NCI-H82 treated with DMSO at 0.1 percent for 48 hours (cell line): ENCODE results near the gene PRKG1.
"Not testable (repeated sequence)": the region's sequence is repeated elsewhere in the genome, so short reads cannot be mapped to it uniquely, and the experiment has no call there.

Experiments
- DNase-seq: peaks from one replicate; lab custom pipeline; 2025; ENCODE audit not compliant: unreplicated experiment; lab: John Stamatoyannopoulos, UW

Gene PRKG1

GRCh38 chr10:51416494-51416893 lies 342.2 kb downstream of the PRKG1 start:
- no peak for DNase-seq

GRCh38 chr10:51419196-51420093 lies 345.2 kb downstream of the PRKG1 start:
- no peak for DNase-seq

- DNase-seq: no peak
Measured at GRCh38 chr10:51421853-51422252, 347.6 kb downstream of the PRKG1 start.

- no peak for DNase-seq
Measured at GRCh38 chr10:51422311-51423120, 348.2 kb downstream of the PRKG1 start.

- DNase-seq: no peak
Measured at GRCh38 chr10:51423121-51423452, 348.8 kb downstream of the PRKG1 start.

- no peak for DNase-seq
Measured at GRCh38 chr10:51425431-51425830, 351.1 kb downstream of the PRKG1 start.

- no peak for DNase-seq
Measured at GRCh38 chr10:51427758-51428157, 353.5 kb downstream of the PRKG1 start.

GRCh38 chr10:51430506-51430905 lies 356.2 kb downstream of the PRKG1 start:
- DNase-seq: no peak

GRCh38 chr10:51433949-51434475 lies 359.7 kb downstream of the PRKG1 start:
- no peak for DNase-seq

GRCh38 chr10:51436805-51437204 lies 362.5 kb downstream of the PRKG1 start:
- no peak for DNase-seq

GRCh38 chr10:51439645-51440044 lies 365.4 kb downstream of the PRKG1 start:
- DNase-seq: no peak

GRCh38 chr10:51445588-51445987 lies 371.3 kb downstream of the PRKG1 start:
- DNase-seq: no peak

- DNase-seq: no peak
Measured at GRCh38 chr10:51447119-51447518, 372.8 kb downstream of the PRKG1 start.

GRCh38 chr10:51455762-51456161 lies 381.5 kb downstream of the PRKG1 start:
- DNase-seq: not testable (repeated sequence)

- no peak for DNase-seq
Measured at GRCh38 chr10:51459476-51459875, 385.2 kb downstream of the PRKG1 start.

GRCh38 chr10:51462076-51462779 lies 387.9 kb downstream of the PRKG1 start:
- no peak for DNase-seq

- no peak for DNase-seq
Measured at GRCh38 chr10:51468424-51468823, 394.1 kb downstream of the PRKG1 start.

GRCh38 chr10:51469686-51470085 lies 395.4 kb downstream of the PRKG1 start:
- DNase-seq: no peak

GRCh38 chr10:51471271-51471670 lies 397.0 kb downstream of the PRKG1 start:
- DNase-seq: no peak

GRCh38 chr10:51472154-51472553 lies 397.9 kb downstream of the PRKG1 start:
- DNase-seq: no peak

GRCh38 chr10:51479711-51480110 lies 405.4 kb downstream of the PRKG1 start:
- no peak for DNase-seq
